GM18520 (cell line): ENCODE measurements around the gene ACE2.
"Not testable (repeated sequence)": the region's sequence is repeated elsewhere in the genome, so short reads cannot be mapped to it uniquely, and the experiment has no call there.

Experiments used
- ATAC-seq: cut with Tn5 transposase; IDR thresholded peaks from one replicate; pipeline ENCODE4 v1.9.1; 2021; ENCODE audit not compliant: unreplicated experiment

Gene ACE2

GRCh38 chrX:15600745-15601144, at the start of gene ACE2:
Gene ACE2 (minus strand): TSS chrX:15600960. CDS start chrX:15600911, 49 bp downstream.
- ATAC-seq, result no peak

- ATAC-seq, result not testable (repeated sequence)
Measured at GRCh38 chrX:15647510-15647909, 46.8 kb upstream of the ACE2 start.

GRCh38 chrX:15646543-15646942, 45.8 kb upstream of the ACE2 start:
- no peak for ATAC-seq

- ATAC-seq, result no peak
Measured at GRCh38 chrX:15646031-15646430, 45.3 kb upstream of the ACE2 start.

GRCh38 chrX:15645266-15645665, 44.5 kb upstream of the ACE2 start:
- ATAC-seq, result no peak

GRCh38 chrX:15644560-15644872, 43.8 kb upstream of the ACE2 start:
- no peak for ATAC-seq

GRCh38 chrX:15643786-15644559, 43.2 kb upstream of the ACE2 start:
- no peak for ATAC-seq

GRCh38 chrX:15631637-15632036, 30.9 kb upstream of the ACE2 start:
- ATAC-seq, result no peak

GRCh38 chrX:15623054-15623453, 22.3 kb upstream of the ACE2 start:
- no peak for ATAC-seq

GRCh38 chrX:15619053-15619755, 18.4 kb upstream of the ACE2 start:
- ATAC-seq, result no peak

GRCh38 chrX:15617111-15617510, 16.4 kb upstream of the ACE2 start:
- ATAC-seq, result no peak

GRCh38 chrX:15616531-15616930, 15.8 kb upstream of the ACE2 start:
- ATAC-seq, result no peak

GRCh38 chrX:15607067-15607466, 6.3 kb upstream of the ACE2 start:
- no peak for ATAC-seq

- ATAC-seq, result no peak
Measured at GRCh38 chrX:15606136-15606535, 5.4 kb upstream of the ACE2 start.

GRCh38 chrX:15605226-15605625, 4.5 kb upstream of the ACE2 start:
- no peak for ATAC-seq

- ATAC-seq, result no peak
Measured at GRCh38 chrX:15602761-15603160, 2.0 kb upstream of the ACE2 start.

GRCh38 chrX:15601932-15602331, 1.2 kb upstream of the ACE2 start:
- no peak for ATAC-seq

- no peak for ATAC-seq
Measured at GRCh38 chrX:15600049-15600448, 711 bp downstream of the ACE2 start.

- ATAC-seq, result no peak
Measured at GRCh38 chrX:15599461-15599860, 1.3 kb downstream of the ACE2 start.

- ATAC-seq, result no peak
Measured at GRCh38 chrX:15598026-15598425, 2.7 kb downstream of the ACE2 start.

- ATAC-seq, result no peak
Measured at GRCh38 chrX:15594371-15594770, 6.4 kb downstream of the ACE2 start.
